Cardiac muscle cell (in vitro differentiated cells and primary cell): Measurements from ENCODE around the gene CHD6. TPM values are rescaled to one million over a fixed set of nuclear protein-coding genes. Genes with fewer than 3 reads are reported as not detected.

Experiments used
- DNase-seq, 2 donors: peaks; one replicate each; pipeline versions ENCODE4 v3.0.0 to v3.0.0-alpha.2; 2010 to 2017; ENCODE audit warnings: low read depth in 1 of 2, low spot score in 1 of 2
- H3K27ac ChIP-seq: fragments of 200-600 bp; sonication (generic); 2 replicates; pipeline ENCODE4 v1.5.1; 2016
- H3K27me3 ChIP-seq: fragments of 200-600 bp; sonication (generic); 2 replicates; pipeline ENCODE4 v1.6.0; 2016; ENCODE audit warnings: control low read depth
- H3K36me3 ChIP-seq: fragments of 200-600 bp; sonication (generic); 2 replicates; pipeline ENCODE4 v1.5.1; 2016; ENCODE audit warnings: control low read depth
- H3K4me1 ChIP-seq: fragments of 200-600 bp; sonication (generic); 2 replicates; pipeline ENCODE4 v1.8.1; 2017; ENCODE audit warnings: low read depth, mild to moderate bottlenecking, mixed run types
- H3K4me3 ChIP-seq: fragments of 200-600 bp; sonication (generic); 2 replicates; pipeline ENCODE4 v1.5.1; 2016; ENCODE audit warnings: mild to moderate bottlenecking
- H3K9me3 ChIP-seq: fragments of 200-600 bp; sonication (generic); 2 replicates; pipeline ENCODE4 v1.5.1; 2017; ENCODE audit warnings: low read depth, mild to moderate bottlenecking, control low read depth
- polyA plus RNA-seq: library from polyadenylated mRNA; unstranded; fragments of >200 nt; fragmentation: Nextera tagmentation; extraction: Ambion mirVana; gene quantifications from 2 replicates; pipeline ENCODE4 v1.2.1, GENCODE V29; 2016
- total RNA-seq: library from RNA; depleted of rRNA; stranded (reverse); fragments of >200 nt; gene quantifications from 2 replicates; pipeline ENCODE4 v1.2.3, GENCODE V29; 2016
- TF ChIP-seq, protein P1 (sequence below): IDR thresholded peaks from 2 replicates; pipeline ENCODE4 v1.5.1; 2012; ENCODE audit warnings: low read depth, mild to moderate bottlenecking, low read length

Gene CHD6
- total and polyA plus RNA-seq, 2 experiments from 2014 or later, result 56.3 to 61.9 TPM

GRCh38 chr20:41607791-41608190 is 10.4 kb downstream of the CHD6 start:
- H3K4me3 ChIP-seq, result no peak overlapping the region

DNA sequence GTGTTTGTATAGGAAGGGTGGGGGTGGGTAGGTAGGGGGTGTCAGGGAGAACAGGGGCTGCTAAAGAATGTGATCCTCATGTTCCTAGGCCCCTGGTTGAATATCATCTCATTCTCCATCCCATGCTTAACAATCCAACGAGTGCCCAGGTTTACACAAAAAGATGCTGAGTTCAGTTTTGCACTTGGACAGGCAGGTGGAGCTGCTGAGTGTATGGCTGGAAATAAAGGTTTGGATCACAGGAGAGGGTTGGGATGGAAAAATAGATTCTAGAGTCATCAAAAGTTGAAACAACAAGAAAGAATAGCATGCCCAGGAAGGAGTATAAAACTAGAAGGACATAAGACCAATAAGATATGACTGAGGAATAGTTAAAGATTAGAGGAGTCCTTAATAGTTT is 14.2 kb downstream of the CHD6 start:
- no peaks in the 10 kb centered on the region for H3K36me3 ChIP-seq
- H3K9me3 ChIP-seq, result peaks cover 6% of the 10 kb centered on the region
- no peak overlapping the region for H3K4me3 ChIP-seq
- no peak for DNase-seq
- H3K4me1 ChIP-seq, result no peaks in the 10 kb centered on the region
- TF ChIP-seq, protein P1, sequence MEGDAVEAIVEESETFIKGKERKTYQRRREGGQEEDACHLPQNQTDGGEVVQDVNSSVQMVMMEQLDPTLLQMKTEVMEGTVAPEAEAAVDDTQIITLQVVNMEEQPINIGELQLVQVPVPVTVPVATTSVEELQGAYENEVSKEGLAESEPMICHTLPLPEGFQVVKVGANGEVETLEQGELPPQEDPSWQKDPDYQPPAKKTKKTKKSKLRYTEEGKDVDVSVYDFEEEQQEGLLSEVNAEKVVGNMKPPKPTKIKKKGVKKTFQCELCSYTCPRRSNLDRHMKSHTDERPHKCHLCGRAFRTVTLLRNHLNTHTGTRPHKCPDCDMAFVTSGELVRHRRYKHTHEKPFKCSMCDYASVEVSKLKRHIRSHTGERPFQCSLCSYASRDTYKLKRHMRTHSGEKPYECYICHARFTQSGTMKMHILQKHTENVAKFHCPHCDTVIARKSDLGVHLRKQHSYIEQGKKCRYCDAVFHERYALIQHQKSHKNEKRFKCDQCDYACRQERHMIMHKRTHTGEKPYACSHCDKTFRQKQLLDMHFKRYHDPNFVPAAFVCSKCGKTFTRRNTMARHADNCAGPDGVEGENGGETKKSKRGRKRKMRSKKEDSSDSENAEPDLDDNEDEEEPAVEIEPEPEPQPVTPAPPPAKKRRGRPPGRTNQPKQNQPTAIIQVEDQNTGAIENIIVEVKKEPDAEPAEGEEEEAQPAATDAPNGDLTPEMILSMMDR, result peak; percentile 19
- no peak overlapping the region for H3K27ac ChIP-seq
- H3K27me3 ChIP-seq, result no peaks in the 10 kb centered on the region

More at GRCh38 chr20:41607791-41608190, 10.4 kb downstream of the CHD6 start:
- Histone ChIP-seq H3K4me1 (no peaks in the 10 kb centered on the region), H3K27ac (no peak overlapping the region), H3K9me3 (no peaks in the 10 kb centered on the region), H3K27me3 (no peaks in the 10 kb centered on the region), H3K36me3 (no peaks in the 10 kb centered on the region)
- TF ChIP-seq, protein P1, result no peak
- no peak for DNase-seq

GRCh38 chr20:41601742-41602141 is 16.4 kb downstream of the CHD6 start:
- Histone ChIP-seq H3K27ac (no peak overlapping the region), H3K4me3 (no peak overlapping the region), H3K9me3 (peaks cover 6% of the 10 kb centered on the region), H3K4me1 (no peaks in the 10 kb centered on the region), H3K27me3 (no peaks in the 10 kb centered on the region), H3K36me3 (no peaks in the 10 kb centered on the region)
- no peak for DNase-seq
- TF ChIP-seq, protein P1, result no peak

DNA sequence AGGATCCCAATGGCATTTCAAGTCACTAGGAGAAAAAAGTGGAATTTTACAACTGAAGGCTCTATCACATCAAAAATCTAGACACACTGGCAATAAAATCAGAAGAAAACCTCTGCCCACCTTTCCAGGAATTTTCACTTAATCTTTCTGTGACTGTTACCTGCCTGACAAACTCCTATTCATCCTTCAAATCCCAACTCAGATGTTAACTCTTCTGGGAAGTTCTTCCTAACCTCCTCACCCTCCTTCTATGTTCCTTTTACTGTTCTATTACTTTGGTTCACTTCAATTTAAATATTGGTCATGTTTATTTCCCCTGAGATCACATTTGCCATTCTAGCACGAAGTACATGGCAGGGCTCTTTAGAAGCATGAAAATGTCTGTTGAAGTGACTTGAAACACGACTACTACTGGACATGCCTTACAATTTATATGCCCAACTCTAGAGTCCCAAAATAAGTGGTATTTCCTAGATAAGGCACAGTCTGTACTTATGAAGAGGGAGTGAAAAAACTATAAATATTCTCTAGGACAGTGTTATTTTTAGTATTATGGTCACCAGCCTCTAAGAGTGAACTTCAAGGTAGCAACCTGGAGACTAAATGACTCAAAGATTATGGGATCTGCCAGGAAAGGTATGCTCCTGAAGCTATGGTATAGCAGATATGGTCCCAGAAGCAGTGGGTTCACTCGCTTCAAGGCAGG is 17.1 kb downstream of the CHD6 start:
- Histone ChIP-seq H3K4me3 (no peak overlapping the region), H3K27ac (no peak overlapping the region), H3K36me3 (no peaks in the 10 kb centered on the region), H3K9me3 (peaks cover 6% of the 10 kb centered on the region), H3K27me3 (no peaks in the 10 kb centered on the region), H3K4me1 (no peaks in the 10 kb centered on the region)
- DNase-seq, result no peak
- TF ChIP-seq, protein P1, result no peak

DNA sequence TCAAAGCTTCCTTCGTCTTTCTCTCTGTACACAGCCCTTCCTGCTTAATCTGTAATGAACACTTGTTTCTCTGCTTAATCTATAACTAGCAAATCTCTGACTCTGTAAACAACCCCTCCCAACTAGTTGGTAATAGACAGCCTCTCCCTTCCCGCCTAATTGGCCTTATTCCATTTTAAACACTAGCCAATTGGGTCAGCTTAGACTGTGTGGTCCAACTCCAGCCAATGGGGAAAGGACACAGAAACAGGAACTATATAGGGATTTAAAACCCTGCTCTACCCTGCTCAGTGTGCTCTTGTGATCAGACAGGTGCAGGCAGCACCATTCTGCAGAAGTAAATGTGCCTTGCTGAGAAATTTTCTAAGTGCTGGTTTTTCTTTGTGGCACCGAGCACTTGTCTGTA is 18.5 kb downstream of the CHD6 start:
- peaks cover 6% of the 10 kb centered on the region for H3K9me3 ChIP-seq
- no peaks in the 10 kb centered on the region for H3K36me3 ChIP-seq
- no peaks in the 10 kb centered on the region for H3K27me3 ChIP-seq
- no peaks in the 10 kb centered on the region for H3K4me1 ChIP-seq
- no peak overlapping the region for H3K4me3 ChIP-seq
- DNase-seq, result no peak
- TF ChIP-seq, protein P1, result no peak
- H3K27ac ChIP-seq, result no peak overlapping the region
